SU-DHL-6 (cell line): ENCODE data around the gene GAB2.

ENCODE experiments used
- H2AFZ ChIP-seq: fragments of 200-600 bp; sonication (generic); 2 replicates; pipeline ENCODE4 v1.6.1; 2014; ENCODE audit warnings: low read depth, mild to moderate bottlenecking, moderate library complexity, mixed read lengths, antibody characterized with exemption, low read length; ENCODE audit not compliant: severe bottlenecking
- H3F3A ChIP-seq: fragments of 200-600 bp; shearing (Covaris generic); 2 replicates; pipeline ENCODE4 v1.6.0; 2016; ENCODE audit warnings: antibody characterized with exemption, mild to moderate bottlenecking; ENCODE audit not compliant: insufficient read depth
- H3K27ac ChIP-seq: fragments of 200-600 bp; sonication (generic); 2 replicates; pipeline ENCODE4 v1.5.1; 2016; ENCODE audit warnings: low read depth, mild to moderate bottlenecking, low read length, moderate library complexity, mixed read lengths
- H3K27me3 ChIP-seq: fragments of 200-600 bp; sonication (generic), shearing (Covaris generic); 2 replicates; pipeline ENCODE4 v1.6.0; 2014; ENCODE audit warnings: mild to moderate bottlenecking, low read length
- H3K36me3 ChIP-seq: fragments of 200-600 bp; sonication (generic); 2 replicates; pipeline ENCODE4 v1.6.1; 2014; ENCODE audit warnings: mild to moderate bottlenecking, low read length, mixed read lengths
- H3K4me2 ChIP-seq: fragments of 300-600, 200-600 bp; shearing (Covaris generic), sonication (generic); 2 replicates; pipeline ENCODE4 v1.6.0; 2014; ENCODE audit warnings: low read length, low read depth, mild to moderate bottlenecking; ENCODE audit not compliant: poor library complexity, severe bottlenecking
- H3K4me3 ChIP-seq: fragments of 200-600 bp; sonication (generic); 2 replicates; pipeline ENCODE4 v1.5.1; 2014; ENCODE audit warnings: antibody characterized with exemption, low read length, mild to moderate bottlenecking, mixed read lengths; ENCODE audit not compliant: insufficient read depth, poor library complexity, severe bottlenecking
- H3K79me2 ChIP-seq: fragments of 200-600 bp; sonication (generic); 2 replicates; pipeline ENCODE4 v1.6.1; 2014; ENCODE audit warnings: mild to moderate bottlenecking, low read length, moderate library complexity; ENCODE audit not compliant: insufficient read depth
- H3K9ac ChIP-seq: fragments of 200-600 bp; sonication (generic); 2 replicates; pipeline ENCODE4 v1.7.0; 2014; ENCODE audit warnings: mild to moderate bottlenecking, low read length
- H3K9me2 ChIP-seq: fragments of 200-600 bp; sonication (generic); replicated peaks from 2 replicates; pipeline ENCODE4 v1.6.1; 2014; ENCODE audit warnings: low read length; ENCODE audit not compliant: insufficient read depth
- H3K9me3 ChIP-seq: fragments of 200-600 bp; sonication (generic); 2 replicates; pipeline ENCODE4 v1.6.1; 2014; ENCODE audit warnings: low read length, mixed read lengths; ENCODE audit not compliant: insufficient read depth
- H4K20me1 ChIP-seq: fragments of 200-600 bp; sonication (generic); 2 replicates; pipeline ENCODE4 v1.6.1; 2014; ENCODE audit warnings: low read depth, mild to moderate bottlenecking, antibody characterized with exemption, low read length, moderate library complexity, mixed read lengths
- CTCF ChIP-seq: fragments of 200-600 bp; sonication (generic); IDR thresholded peaks from one replicate; pipeline ENCODE4 v1.5.1; 2017; ENCODE audit warnings: antibody characterized with exemption, mild to moderate bottlenecking, low read length, moderate library complexity; ENCODE audit not compliant: insufficient read depth, poor library complexity, severe bottlenecking
- EZH2phosphoT487 ChIP-seq: fragments of 200-600 bp; sonication (generic), shearing (Covaris generic); conservative IDR thresholded peaks from 2 replicates; pipeline ENCODE4 v1.6.1; 2018; ENCODE audit warnings: mild to moderate bottlenecking, antibody characterized with exemption, low read length, moderate library complexity, mixed read lengths

GAB2 gene

GRCh38 chr11:78397398-78397797, 20.2 kb downstream of the GAB2 start:
- no peak overlapping the region for H3K4me2 ChIP-seq
- H3K36me3 ChIP-seq, result no peaks in the 10 kb centered on the region

GRCh38 chr11:78395597-78395996, 22.0 kb downstream of the GAB2 start:
- H3K9me2 ChIP-seq, result no peaks in the 10 kb centered on the region

More at GRCh38 chr11:78397398-78397797, 20.2 kb downstream of the GAB2 start:
- H3K9me3 ChIP-seq, result no peaks in the 10 kb centered on the region
- no peak overlapping the region for H3K9ac ChIP-seq
- TF ChIP-seq CTCF (no peak), EZH2phosphoT487 (no peak)
- no peaks in the 10 kb centered on the region for H3K27me3 ChIP-seq
- no peaks in the 10 kb centered on the region for H3F3A ChIP-seq
- H3K9me2 ChIP-seq, result no peaks in the 10 kb centered on the region
- H3K79me2 ChIP-seq, result no peaks in the 10 kb centered on the region
- H4K20me1 ChIP-seq, result no peaks in the 10 kb centered on the region
- no peak overlapping the region for H3K4me3 ChIP-seq
- no peak overlapping the region for H2AFZ ChIP-seq
- no peak overlapping the region for H3K27ac ChIP-seq

GRCh38 chr11:78392854-78393253, 24.8 kb downstream of the GAB2 start:
- Histone ChIP-seq H3F3A (no peaks in the 10 kb centered on the region), H3K79me2 (no peaks in the 10 kb centered on the region), H3K36me3 (no peaks in the 10 kb centered on the region), H3K9ac (no peak overlapping the region), H2AFZ (no peak overlapping the region), H4K20me1 (no peaks in the 10 kb centered on the region), H3K27me3 (no peaks in the 10 kb centered on the region), H3K27ac (no peak overlapping the region), H3K9me2 (no peaks in the 10 kb centered on the region), H3K4me2 (no peak overlapping the region), H3K9me3 (no peaks in the 10 kb centered on the region), H3K4me3 (no peak overlapping the region)
- TF ChIP-seq EZH2phosphoT487 (no peak), CTCF (no peak)

More at GRCh38 chr11:78395597-78395996, 22.0 kb downstream of the GAB2 start:
- Histone ChIP-seq H3K36me3 (no peaks in the 10 kb centered on the region), H4K20me1 (no peaks in the 10 kb centered on the region), H3K4me3 (no peak overlapping the region), H3K27ac (no peak overlapping the region), H3K9me3 (no peaks in the 10 kb centered on the region), H3F3A (no peaks in the 10 kb centered on the region), H3K27me3 (no peaks in the 10 kb centered on the region), H3K79me2 (no peaks in the 10 kb centered on the region), H3K4me2 (no peak overlapping the region), H2AFZ (no peak overlapping the region), H3K9ac (no peak overlapping the region)
- TF ChIP-seq EZH2phosphoT487 (no peak), CTCF (no peak)

- Histone ChIP-seq H3F3A (no peaks in the 10 kb centered on the region), H3K79me2 (no peaks in the 10 kb centered on the region), H3K36me3 (no peaks in the 10 kb centered on the region), H3K9ac (no peak overlapping the region), H2AFZ (no peak overlapping the region), H3K9me3 (no peaks in the 10 kb centered on the region), H4K20me1 (no peaks in the 10 kb centered on the region), H3K4me3 (no peak overlapping the region), H3K4me2 (no peak overlapping the region), H3K9me2 (no peaks in the 10 kb centered on the region), H3K27ac (no peak overlapping the region), H3K27me3 (no peaks in the 10 kb centered on the region)
- TF ChIP-seq CTCF (no peak), EZH2phosphoT487 (no peak)
These were observed 26.2 kb downstream of the GAB2 start for GRCh38 chr11:78391424-78391823.
